Stomach (tissue), 9 donors: ENCODE data around the gene KRT37. TPM values are rescaled to one million over a fixed set of nuclear protein-coding genes. Genes with fewer than 3 reads are reported as not detected.

Experiments
- DNase-seq, 2 donors: peaks; one replicate each; pipeline versions ENCODE4 v3.0.0 to v3.0.0-alpha.2; 2013 to 2019
- H3K27ac ChIP-seq, 5 donors: fragments of 200-600 bp in 4 of 5; sonication (generic) in 4 of 5; one replicate each; pipeline ENCODE4 v1.5.1; 2013 to 2019; ENCODE audit warnings: mild to moderate bottlenecking in 1 of 5, moderate library complexity in 1 of 5
- H3K27me3 ChIP-seq, 3 donors: fragments of 200-600 bp; sonication (generic); one replicate each; pipeline ENCODE4 v1.5.1; 2017 to 2019; ENCODE audit warnings: mixed run types in 1 of 3
- H3K36me3 ChIP-seq, 4 donors: fragments of 200-600 bp; sonication (generic); 1 replicate in 3 of 4; 2 replicates in 1 of 4; pipeline ENCODE4 v1.5.1; 2016 to 2019
- H3K4me1 ChIP-seq, 4 donors: fragments of 200-600 bp; sonication (generic); one replicate each; pipeline ENCODE4 v1.5.1; 2016 to 2019
- H3K4me3 ChIP-seq, 4 donors: fragments of 200-600 bp; sonication (generic) in 3 of 4; one replicate each; pipeline ENCODE4 v1.5.1; 2016 to 2019; ENCODE audit warnings: mild to moderate bottlenecking in 1 of 4
- H3K9me3 ChIP-seq, 4 donors: fragments of 200-600 bp; sonication (generic); one replicate each; pipeline ENCODE4 v1.5.1; 2016 to 2019
- CTCF ChIP-seq, 7 experiments: fragments of 450-650 bp in 4 of 7; fragments of 200-600 bp in 3 of 7; sonication (generic) in 3 of 7; IDR thresholded peaks; one replicate each; pipeline ENCODE4 v1.5.1; 2016 to 2019; ENCODE audit warnings: antibody characterized with exemption in 7 of 7, control low read depth in 2 of 7, mild to moderate bottlenecking in 1 of 7
- EP300 ChIP-seq: sonication (generic); formaldehyde crosslinking; IDR thresholded peaks from one replicate; pipeline ENCODE4 v1.6.1; 2017; ENCODE audit warnings: antibody characterized with exemption
- POLR2A ChIP-seq, 4 donors: fragments of 450-650 bp; IDR thresholded peaks; one replicate each; pipeline ENCODE4 v1.6.1; 2016; ENCODE audit warnings: antibody characterized with exemption in 4 of 4, control low read depth in 2 of 4, mild to moderate bottlenecking in 1 of 4, moderate library complexity in 1 of 4
- POLR2AphosphoS5 ChIP-seq, 3 donors: sonication (generic); formaldehyde crosslinking; IDR thresholded peaks; one replicate each; pipeline ENCODE4 v1.6.1; 2016; ENCODE audit warnings: antibody characterized with exemption in 3 of 3
- WGBS, 5 donors: extraction: QIAGEN DNeasy Blood & Tissue Kit in 3 of 5; methylation state at CpG; one replicate each; pipeline versions ENCODE4 v1.1.5 to v1.1.7; 2013 to 2018; 5-methylcytosine and 5-hydroxymethylcytosine counted together
- intact Hi-C: fragments of 100-400 bp; cut with DNase I; formaldehyde crosslinking; loops from one replicate; pipeline ENCODE4 v1.15.1; 2023; ENCODE audit warnings: low total_unique reads
- polyA plus RNA-seq, 3 donors: library from polyadenylated mRNA; stranded (reverse); fragments of 200-250 nt; gene quantifications; one replicate each; pipeline ENCODE4 v1.2.3, GENCODE V29; 2013
- total RNA-seq, 5 donors: library from RNA; depleted of rRNA; stranded (reverse); fragments of >200 nt; gene quantifications; one replicate each; pipeline versions ENCODE4 v1.1.0 to v1.2.3, GENCODE V29; 2014 to 2016
- donor health status: healthy with polysubstance abuse.
- donor health status: Bipolar disorder and iron deficiency.
- donor health status: healthy.

KRT37 gene
- total and polyA plus RNA-seq, 8 donors = not detected

- H3K4me3 ChIP-seq = no peak overlapping the region
- WGBS, 5 donors = 55 to 70% (median 63%) methylated on average over 3 of the region's 3 CpGs
- no peak for TF ChIP-seq CTCF (IDR thresholded peaks at IDR 0.05)
- peaks cover 0 to 20% (median 5%) of the 10 kb centered on the region in 4 donors for H3K4me1 ChIP-seq
- H3K27me3 ChIP-seq = no peaks in the 10 kb centered on the region
- H3K9me3 ChIP-seq = no peaks in the 10 kb centered on the region
- no peak for DNase-seq
- H3K36me3 ChIP-seq = no peaks in the 10 kb centered on the region
- no peak overlapping the region for H3K27ac ChIP-seq
- intact Hi-C loops = no loop called here
These were observed 8.5 kb downstream of the KRT37 start for GRCh38 chr17:41415833-41416335.

- H3K9me3 ChIP-seq = no peaks in the 10 kb centered on the region
- no peak overlapping the region for H3K4me3 ChIP-seq
- H3K27me3 ChIP-seq = no peaks in the 10 kb centered on the region
- H3K27ac ChIP-seq = no peak overlapping the region
- no peak for TF ChIP-seq CTCF (IDR thresholded peaks at IDR 0.05)
- no peak for TF ChIP-seq POLR2A (IDR thresholded peaks at IDR 0.05)
- TF ChIP-seq POLR2AphosphoS5 (IDR thresholded peaks at IDR 0.05) = no peak
- no peak for TF ChIP-seq EP300
- H3K36me3 ChIP-seq = no peaks in the 10 kb centered on the region
- peaks cover 0 to 20% (median 5%) of the 10 kb centered on the region in 4 donors for H3K4me1 ChIP-seq
- WGBS, 5 donors = 74 to 79% (median 76%) methylated on average over 4 of the region's 4 CpGs
- DNase-seq = no peak
- intact Hi-C loops = no loop called here
These were observed 9.0 kb downstream of the KRT37 start for GRCh38 chr17:41415411-41415810.

GRCh38 chr17:41413982-41414381 is 10.4 kb downstream of the KRT37 start:
- TF ChIP-seq EP300 (no peak), POLR2A (IDR thresholded peaks at IDR 0.05) (no peak), CTCF (IDR thresholded peaks at IDR 0.05) (no peak), POLR2AphosphoS5 (IDR thresholded peaks at IDR 0.05) (no peak)
- Histone ChIP-seq H3K9me3 (no peaks in the 10 kb centered on the region), H3K4me3 (no peak overlapping the region), H3K36me3 (no peaks in the 10 kb centered on the region), H3K4me1 (peaks cover 0 to 20% (median 5%) of the 10 kb centered on the region in 4 donors), H3K27ac (no peak overlapping the region), H3K27me3 (no peaks in the 10 kb centered on the region)
- DNase-seq = no peak
- WGBS, 5 donors = 76 to 92% (median 80%) methylated on average over 2 of the region's 2 CpGs
- intact Hi-C loops = no loop called here

- intact Hi-C loops = no loop called here
These were observed 10.9 kb downstream of the KRT37 start for GRCh38 chr17:41413353-41413957.

More at GRCh38 chr17:41413353-41413957, 10.9 kb downstream of the KRT37 start:
- H3K4me1 ChIP-seq = peaks cover 0 to 20% (median 5%) of the 10 kb centered on the region in 4 donors
- no peak overlapping the region for H3K27ac ChIP-seq
- TF ChIP-seq EP300 (no peak), CTCF (IDR thresholded peaks at IDR 0.05) (no peak), POLR2A (IDR thresholded peaks at IDR 0.05) (no peak)
- no peak for DNase-seq
- 49 to 61% (median 56%) methylated on average over 5 of the region's 5 CpGs for WGBS, 5 donors
- H3K4me3 ChIP-seq = no peak overlapping the region
- H3K27me3 ChIP-seq = no peaks in the 10 kb centered on the region
- H3K9me3 ChIP-seq = no peaks in the 10 kb centered on the region
- H3K36me3 ChIP-seq = no peaks in the 10 kb centered on the region
